ENCODE results near the gene ANKRD40CL.

- no peak for TF ChIP-seq POLR2A (IDR thresholded peaks at IDR 0.05)
- no peak for TF ChIP-seq EP300 (IDR thresholded peaks at IDR 0.05)
- no peak for TF ChIP-seq CTCF (IDR thresholded peaks at IDR 0.05)
These were observed 45.9 kb downstream of the ANKRD40CL start for GRCh38 chr17:50721194-50722010.
